HG03520 (cell line): ENCODE results near the gene SEMA6B.

Experiments
- ATAC-seq: cut with Tn5 transposase; IDR thresholded peaks from one replicate; pipeline ENCODE4 v1.9.1; 2021; ENCODE audit warnings: mild to moderate bottlenecking, moderate library complexity; ENCODE audit not compliant: unreplicated experiment

SEMA6B gene

DNA sequence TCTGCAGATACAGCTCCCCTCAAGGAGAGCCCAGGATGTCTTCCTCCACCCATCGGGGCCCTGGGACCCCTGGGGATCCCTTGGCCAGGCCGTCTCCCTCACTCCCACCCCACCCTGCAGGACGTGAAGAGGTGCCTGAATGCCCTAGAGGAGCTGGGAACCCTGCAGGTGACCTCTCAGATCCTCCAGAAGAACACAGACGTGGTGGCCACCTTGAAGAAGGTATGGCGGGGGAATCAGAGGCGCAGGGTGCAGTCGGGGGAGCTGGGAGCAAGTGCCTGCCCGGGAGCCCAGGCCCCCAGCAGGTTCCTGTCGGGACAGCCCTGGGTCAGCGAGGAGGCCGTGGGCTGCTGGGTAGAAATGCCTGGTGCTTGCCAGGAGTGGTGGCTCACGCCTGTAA lies 60.8 kb downstream of the SEMA6B start:
- no peak for ATAC-seq

DNA sequence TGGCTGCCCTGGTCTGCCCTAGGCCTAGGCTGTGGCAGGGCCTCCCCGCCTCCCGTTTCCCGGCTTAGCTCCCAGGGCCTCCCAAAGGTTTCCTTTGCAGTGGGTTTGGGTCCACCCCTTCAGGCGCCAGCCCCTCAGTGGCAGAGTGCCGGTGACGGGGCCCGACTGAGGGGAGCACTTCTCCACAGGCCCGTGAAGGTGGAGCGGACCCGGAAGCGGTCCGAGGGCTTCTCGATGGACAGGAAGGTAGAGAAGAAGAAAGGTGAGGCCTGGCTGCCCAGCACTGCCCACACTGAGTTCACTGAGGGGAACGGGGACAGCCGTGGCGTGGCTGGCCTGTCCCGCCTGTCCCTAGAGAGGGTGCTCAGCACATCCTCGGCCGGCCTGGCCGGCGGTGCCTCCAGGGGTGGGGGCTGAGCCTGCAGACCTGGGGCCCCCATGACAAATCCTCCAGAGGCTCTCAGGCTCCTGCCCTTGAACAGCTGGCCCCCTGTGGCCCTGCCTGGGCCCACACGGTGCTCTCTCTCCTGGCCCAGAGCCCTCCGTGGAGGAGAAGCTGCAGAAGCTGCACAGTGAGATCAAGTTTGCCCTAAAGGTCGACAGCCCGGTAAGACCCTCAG lies 61.6 kb downstream of the SEMA6B start:
- ATAC-seq: no peak

DNA sequence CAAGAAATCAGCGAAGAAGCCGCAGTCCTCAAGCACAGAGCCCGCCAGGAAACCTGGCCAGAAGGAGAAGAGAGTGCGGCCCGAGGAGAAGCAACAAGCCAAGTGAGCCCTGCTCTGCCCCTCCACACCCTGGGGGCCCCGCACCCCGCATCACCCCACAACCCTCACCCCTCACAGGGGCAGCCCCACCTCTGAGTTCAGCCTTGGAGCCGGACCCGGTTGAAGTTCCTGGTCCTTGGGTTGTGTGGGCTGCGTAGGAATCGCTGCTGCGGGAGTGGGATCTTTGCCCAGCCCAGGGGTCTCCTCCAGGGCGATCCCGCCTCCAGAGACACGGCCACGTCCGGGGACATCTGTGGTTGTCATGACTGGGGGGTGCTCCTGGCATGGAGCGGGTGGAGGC lies 63.2 kb downstream of the SEMA6B start:
- no peak for ATAC-seq

DNA sequence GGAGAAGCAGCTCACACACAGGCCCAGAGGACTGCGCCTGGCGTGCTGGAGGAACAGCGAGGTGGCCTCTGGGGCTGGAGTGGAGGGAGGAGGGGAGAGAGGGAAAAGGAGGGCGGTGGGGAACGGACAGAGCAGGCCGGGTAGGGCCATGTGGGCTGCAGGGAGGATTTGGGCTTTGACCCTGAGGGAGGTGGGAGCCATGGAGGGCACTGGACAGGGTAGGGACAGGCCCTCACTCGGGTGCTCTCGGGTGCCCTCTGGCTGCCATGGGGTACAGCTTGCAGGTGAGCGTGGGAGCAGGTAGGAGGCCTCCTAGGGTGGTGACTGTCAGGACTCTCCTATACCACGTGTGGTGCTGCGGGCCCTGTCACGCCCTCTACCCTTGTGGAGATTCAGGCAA lies 64.0 kb downstream of the SEMA6B start:
- no peak for ATAC-seq

GRCh38 chr19:4494691-4495064 lies 64.8 kb downstream of the SEMA6B start:
- ATAC-seq: no peak

GRCh38 chr19:4493929-4494690 lies 65.4 kb downstream of the SEMA6B start:
- no peak for ATAC-seq

DNA sequence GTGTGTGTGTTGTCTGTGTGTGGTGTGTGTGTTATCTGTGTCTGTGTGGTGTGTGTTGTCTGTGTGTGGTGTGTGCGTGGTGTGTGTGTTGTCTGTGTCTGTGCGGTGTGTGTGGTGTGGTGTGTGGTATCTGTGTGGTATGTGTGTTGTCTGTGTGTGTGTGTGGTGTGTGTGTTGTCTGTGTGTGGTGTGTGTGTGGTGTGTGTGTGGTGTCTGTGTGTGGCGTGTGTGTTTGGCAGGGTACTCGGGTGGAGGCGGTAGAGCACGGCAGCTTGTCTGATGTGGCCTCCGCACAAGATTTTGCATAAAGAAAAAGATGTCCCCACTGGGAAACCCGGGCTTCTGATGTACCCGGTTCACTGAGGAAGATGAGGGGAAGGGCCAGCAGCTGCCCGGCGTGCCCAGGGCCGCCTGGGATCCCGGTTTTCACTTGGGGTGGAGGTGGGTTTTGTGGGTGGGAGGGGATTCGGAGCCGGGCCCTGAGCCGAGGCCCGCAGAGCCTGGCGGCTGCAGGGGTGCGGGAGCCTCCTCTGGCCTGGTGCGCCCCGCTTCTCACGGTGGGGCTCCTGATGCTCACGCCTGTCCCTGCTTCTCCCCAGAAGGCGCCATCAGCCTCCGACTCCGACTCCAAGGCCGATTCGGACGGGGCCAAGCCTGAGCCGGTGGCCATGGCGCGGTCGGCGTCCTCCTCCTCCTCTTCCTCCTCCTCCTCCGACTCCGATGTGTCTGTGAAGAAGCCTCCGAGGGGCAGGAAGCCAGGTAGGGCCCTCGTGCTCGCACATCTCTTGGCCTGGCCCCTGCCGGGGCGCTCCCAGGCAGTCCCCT lies 66.2 kb downstream of the SEMA6B start:
- ATAC-seq: no peak
